GM19099 (cell line): ENCODE measurements around the gene RNF146.

Source experiments
- POLR2A ChIP-seq: IDR thresholded peaks from 3 replicates; pipeline ENCODE4 v1.6.1; 2011; ENCODE audit warnings: low read depth; ENCODE audit not compliant: insufficient read length; ENCODE audit errors: extremely low read depth

RNF146 gene

DNA sequence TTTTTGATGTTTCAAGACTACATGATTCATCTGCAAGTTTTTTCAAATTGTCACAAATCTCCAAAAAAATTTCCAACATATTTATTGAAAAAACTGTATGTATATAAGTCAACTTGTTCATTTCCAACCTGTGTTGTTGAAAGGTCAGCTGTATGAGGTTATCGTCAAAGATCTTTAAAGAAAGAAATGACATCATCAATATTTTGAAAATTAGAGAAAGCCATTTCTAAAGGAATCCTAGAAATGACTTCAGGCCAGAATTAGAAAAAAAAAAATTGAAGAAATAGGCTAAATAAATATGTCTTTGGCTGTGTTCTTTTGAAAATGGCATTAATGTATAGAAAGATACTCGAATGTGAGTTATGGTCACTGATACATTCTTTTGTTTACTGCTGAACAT, 6.8 kb downstream of the RNF146 start:
- no peak for TF ChIP-seq POLR2A

DNA sequence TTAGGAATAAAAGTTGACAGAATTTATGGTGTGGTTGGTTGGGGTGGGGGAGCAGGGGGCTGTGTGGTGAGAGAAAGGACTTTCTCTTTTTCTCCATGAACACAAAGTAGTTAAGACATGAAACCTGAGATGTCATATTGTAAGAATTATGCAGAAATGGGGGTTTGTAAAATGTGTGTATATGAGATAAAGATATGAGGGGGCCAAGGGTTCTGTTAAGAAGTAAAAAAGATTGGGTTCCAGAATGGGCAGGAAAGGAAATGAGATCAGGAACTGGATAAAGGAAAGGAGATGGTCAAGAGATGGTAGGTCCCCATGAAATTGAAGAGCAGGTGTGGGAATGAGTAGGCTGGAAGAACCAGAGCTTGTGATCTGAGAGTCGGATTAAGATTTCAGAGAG, 9.7 kb downstream of the RNF146 start:
- TF ChIP-seq POLR2A, result no peak

DNA sequence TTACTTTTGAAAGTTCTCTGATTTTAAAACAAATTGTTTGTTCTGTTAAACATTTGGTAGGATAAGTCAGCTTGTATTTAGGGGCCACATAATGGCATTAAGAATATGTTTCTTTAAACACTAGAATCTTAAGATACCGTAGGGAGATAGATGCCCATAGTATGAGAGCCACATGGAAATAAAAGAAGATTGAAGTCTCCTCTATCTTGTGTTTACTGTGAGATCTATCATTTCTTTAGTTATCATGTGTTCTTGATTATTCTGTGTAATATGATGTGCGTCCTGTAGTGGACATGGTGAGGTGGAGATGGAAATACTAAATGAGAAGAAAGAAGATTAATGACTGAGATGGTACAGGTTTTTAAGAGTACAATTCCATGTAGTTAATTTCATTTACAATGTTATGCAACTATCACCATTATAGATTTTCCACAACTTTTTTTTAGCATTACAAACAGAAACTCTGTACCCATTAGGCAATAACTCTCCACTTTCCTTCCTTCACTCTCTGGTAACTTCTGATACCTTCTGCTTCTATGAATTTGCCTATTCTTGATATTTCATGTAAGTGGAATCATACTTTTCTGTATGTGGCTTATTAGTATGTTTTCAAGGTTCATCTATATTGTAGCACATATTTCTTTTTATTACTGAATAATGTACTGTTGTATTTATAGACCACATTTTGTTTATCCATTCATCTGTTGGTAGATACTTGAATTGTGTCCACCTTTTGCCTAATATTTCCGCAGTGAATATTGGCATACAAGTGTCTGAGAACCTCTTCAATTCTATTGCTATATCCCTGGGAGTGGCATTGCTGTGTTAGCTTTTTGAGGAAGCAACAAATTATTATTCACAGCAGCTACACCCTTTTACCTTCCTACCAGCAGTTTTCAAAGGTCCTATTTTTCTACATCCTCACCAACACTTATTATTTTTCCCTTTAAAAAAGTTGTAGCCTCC, 11.5 kb downstream of the RNF146 start:
- TF ChIP-seq POLR2A, result no peak

DNA sequence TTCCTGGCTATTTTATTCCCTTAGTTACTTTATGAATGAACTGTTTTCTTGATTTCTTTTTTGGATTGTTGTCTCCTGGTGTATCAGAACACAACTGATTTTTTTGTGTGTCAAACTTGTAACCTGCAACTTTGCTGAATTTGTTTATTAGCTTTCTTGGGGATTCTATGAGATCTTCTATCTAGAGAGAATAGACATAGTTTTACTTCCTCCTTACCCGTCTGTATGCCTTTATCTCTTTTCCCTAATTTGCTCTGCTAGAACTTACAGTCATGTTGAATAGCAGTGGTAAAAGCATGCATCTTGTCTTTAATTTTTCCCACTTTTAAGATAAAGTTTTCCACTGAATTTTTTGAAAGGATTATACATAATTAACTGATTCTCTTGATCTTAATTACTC, 13.2 kb downstream of the RNF146 start:
- TF ChIP-seq POLR2A, result no peak

DNA sequence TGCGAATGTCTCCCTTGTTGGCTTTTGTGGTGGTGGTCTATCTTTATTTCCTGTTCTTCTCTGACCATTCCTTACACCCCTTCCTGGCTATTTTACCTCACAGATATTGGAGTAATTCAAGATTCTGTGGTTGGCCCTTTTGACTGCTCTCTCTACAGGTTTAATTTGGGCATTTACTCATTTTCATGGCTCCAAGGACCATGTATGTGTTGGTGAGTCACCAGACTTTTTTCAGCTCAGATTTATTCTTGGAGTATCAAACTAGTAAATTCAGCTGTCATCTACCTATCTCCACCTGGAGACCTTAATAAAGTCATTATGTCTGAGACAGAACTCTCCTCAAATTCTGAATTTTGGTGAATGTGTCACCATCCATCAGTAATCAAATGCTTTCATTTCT, 15.5 kb downstream of the RNF146 start:
- no peak for TF ChIP-seq POLR2A

DNA sequence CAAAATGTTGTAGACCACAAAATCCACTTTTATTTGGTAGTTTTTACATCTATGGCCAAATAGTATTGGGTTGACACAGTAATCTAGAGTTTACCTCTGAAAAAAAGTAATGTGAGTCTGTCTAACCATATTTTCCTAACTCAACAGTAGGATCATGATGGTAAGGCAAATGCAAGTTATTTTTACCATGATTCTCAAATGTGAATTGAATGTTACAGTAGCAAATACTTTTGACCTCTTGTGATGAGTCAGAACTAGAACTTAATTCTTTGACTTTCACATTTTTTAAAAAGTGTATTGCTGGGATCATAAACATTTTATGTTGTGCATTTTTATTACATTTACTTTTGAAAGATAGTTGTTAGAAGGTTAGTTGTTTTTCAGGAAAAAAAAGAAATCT, 22.0 kb downstream of the RNF146 start:
- TF ChIP-seq POLR2A, result no peak

DNA sequence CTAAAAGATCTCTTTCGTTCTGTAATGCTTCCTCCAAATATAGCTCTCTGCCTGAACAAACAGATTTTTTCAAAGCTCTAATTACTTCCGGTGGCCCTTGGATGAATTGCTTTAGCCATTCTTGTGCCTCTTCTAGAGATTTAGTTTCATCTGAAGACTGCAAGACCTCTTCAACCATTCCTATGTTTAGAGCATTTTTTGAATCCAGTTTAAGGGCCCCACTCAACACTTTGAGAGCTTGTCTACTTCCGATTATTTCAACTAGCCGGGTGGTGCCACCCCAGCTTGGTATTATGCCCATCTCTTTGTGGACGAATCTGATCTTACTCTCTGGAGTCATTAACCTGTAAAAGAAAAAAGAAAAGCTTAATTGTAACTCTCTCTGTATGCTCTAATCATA, 23.3 kb downstream of the RNF146 start:
- no peak for TF ChIP-seq POLR2A

DNA sequence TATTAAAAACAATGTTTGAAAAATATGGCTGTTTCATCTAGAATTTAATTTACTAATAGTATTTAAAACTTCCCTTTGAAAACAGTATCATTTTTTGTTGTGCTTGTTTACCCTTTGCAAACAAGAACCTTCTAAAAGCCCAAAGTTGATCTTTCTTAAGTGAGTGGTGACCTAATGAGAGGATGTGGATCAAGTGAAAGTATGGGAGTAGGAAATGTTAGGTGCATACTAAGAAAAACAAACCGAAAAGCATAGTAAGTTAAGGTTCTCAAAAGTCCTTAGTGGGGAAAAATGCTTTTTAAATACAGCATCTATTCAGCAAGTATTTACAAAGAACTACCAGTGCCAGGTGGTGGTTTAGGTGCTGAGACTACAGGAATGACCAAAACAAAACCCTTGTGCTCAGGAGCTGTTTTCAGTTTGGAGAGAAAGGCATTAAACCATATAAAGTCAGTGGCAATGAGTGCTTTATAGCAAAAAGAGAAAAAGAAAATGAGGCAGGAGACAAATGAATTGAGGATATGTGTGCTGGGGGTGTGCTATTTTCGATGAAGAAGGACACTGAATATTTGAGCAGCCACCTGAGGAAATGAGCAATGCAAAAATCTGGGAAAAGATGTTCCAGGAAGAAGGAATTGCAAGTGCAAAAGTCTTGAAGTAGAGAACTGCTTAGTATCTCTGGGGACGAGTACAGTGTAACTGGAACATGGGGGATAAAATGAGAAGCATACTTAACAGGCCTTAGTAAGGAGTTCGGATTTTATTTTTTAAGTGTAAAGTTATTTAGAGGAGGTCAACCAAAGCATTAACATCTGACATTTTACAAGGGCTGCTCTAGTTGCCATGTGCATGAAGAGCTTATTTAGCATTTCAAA, 24.0 kb downstream of the RNF146 start:
- no peak for TF ChIP-seq POLR2A

DNA sequence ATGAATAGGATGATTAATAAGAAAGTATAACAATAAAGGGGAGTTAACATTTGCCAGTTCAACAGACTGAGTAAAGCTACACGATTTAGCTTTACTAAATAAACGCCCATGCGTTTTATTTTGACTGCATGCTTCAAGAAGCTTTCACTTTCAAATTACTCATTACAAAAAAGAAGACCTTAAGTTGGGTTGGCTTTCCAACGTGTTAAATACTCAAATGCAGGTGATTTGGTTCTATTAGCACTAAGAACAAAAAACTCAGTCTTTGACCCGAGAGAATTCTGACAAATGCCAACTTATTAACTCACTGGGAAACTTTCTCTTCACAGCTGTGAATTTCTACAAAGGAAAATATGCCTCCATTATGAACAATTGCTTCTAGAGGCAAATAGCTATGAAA, 24.8 kb downstream of the RNF146 start:
- TF ChIP-seq POLR2A, result no peak

DNA sequence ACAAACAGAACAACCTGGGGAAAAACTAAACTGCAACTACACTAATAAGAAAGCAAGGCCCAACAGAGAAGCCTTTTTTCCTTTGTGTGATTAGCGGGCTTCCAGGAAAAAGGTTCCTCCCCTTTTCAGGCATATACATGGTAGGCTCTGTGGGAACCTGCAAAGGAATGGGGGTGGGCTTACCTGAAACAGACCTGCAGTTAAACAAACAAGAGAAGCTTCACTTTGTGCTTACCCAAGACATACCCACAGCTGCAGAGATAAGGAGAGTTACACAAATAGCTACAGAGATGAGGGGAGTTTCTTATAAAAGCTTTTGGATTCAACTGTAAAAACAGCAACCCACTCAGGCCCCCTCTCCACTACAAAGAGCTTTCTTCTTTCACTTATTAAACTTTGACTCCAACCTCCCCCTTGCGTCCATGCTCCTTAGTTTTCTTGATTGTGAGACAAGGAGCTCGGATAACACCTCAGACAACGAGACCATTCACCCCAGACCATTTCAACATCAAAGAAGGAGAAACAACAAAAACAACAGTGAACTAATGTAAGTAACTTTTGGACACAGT, 30.9 kb downstream of the RNF146 start:
- no peak for TF ChIP-seq POLR2A

DNA sequence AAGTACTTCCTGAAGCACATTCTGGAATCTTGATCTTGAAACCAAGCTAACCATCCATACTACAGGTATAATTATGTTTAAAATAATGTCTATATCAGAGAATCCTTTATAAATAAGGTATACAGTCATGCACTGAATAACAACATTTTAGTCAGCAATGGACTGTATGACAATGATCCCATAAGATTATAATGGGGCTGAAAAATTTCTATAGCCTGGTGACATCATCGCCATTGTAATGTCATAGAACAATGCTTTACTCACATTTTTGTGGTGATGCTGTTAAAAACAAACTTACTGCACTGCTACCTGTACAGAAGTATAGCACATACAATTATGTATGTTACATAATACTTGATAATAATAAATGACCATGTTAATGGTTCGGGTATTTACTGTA, 31.8 kb downstream of the RNF146 start:
- TF ChIP-seq POLR2A, result no peak

DNA sequence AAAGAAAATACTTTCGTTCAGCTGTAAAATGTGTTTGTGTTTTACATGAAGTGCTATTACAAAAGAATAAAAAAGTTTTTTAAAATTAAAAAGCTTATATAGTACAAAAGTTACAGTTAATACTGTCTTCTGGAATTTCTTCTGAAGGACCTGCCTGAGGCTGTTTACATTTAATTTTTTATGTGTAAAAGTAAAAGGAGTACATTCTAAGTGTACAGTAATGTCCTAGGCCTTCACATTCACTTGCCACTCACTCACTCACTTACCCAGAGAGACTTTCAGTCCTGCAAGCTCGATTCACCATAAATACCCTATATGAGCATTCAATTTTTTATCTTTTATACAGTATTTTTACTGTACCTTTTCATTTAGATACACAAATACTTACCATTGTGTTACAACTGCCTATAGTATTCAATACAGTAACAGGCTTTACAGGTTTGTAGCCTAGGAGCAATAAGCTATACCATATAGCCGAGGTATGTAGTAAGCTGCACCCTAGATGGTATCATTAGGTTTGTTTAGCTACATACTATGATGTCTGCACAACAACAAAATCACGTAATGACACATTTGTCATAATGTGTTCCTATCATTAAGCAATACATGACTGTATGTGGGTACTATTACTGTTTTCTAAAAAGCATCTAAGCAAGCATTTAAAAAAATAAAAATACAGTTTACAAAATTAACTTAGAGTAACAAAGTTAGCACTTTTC, 33.0 kb downstream of the RNF146 start:
- TF ChIP-seq POLR2A, result no peak

DNA sequence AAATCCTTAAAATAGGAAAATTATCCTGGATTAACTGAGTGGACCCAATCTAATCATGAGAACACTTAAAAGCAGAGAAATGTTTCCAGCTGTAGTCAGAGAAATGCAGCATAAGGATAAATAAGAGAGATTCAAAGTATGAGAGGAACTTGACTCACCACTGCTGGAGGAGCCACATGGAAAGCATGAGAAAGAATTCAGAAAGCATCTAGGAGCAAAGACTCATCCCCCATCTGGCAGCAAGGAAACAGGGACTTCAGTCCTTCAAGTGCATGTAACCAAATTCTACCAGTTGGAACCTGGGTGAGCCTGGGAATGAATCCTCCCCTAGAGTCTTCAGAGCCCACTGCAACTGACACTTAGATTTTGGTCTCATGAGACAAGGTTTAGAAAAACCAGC, 33.7 kb downstream of the RNF146 start:
- TF ChIP-seq POLR2A, result no peak

DNA sequence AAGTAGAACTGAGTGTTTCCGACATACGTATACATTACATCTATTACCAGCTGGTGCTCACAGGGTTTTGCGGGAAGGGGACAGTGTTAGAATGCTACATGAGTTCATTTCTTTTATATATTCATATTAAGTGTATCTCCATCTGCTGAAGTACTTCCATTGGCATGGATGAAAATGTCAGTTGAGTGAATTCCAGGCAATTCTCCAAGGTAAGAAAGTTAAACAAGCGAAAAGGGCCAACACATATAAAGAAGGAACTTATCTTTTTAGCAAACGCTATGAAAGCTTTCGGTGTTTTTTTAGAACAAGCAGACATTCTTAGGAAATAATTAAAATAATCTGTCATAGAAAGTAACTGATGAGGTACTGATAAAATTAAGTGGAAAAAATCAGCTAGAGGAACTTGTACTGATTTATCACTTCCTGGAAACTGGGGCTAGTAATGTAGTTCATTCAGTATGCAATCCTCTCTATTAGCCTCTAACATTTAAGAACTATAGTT, 34.6 kb downstream of the RNF146 start:
- no peak for TF ChIP-seq POLR2A
